ENCODE data around the gene ATRAID. TPM values are rescaled to one million over a fixed set of nuclear protein-coding genes. Genes with fewer than 3 reads are reported as not detected.
"Not testable (repeated sequence)": the region's sequence is repeated elsewhere in the genome, so short reads cannot be mapped to it uniquely, and the experiment has no call there.

ATRAID gene
- 100 to 1,000 TPM; 296 to 424 (median 357) TPM for polyA plus RNA-seq (ENCODE audit: low read depth in 6 of 6)

- peaks cover 36 to 42% (median 39%) of the 10 kb centered on the region in 3 donors for H3K4me1 Mint-ChIP-seq
- peak; percentile 82 for ATAC-seq (ENCODE audit: low read depth in 2 of 2)
- H3K36me3 Mint-ChIP-seq: peaks cover 0 to 2% of the 10 kb centered on the region in 2 donors
- no peaks in the 10 kb centered on the region for H3K9me3 Mint-ChIP-seq
- H3K4me3 Mint-ChIP-seq: peak within 1 kb of the TSS; percentile 91 to 100 (median 100)
- peak; percentile 93 for DNase-seq
- peak within 1 kb of the TSS; percentile 99 to 100 (median 100) for H3K27ac Mint-ChIP-seq
- H3K27me3 Mint-ChIP-seq: no peaks in the 10 kb centered on the region
These were observed at the start of gene ATRAID, which contains the start of gene SLC5A6 for GRCh38 chr2:27211943-27212625. Gene ATRAID, plus strand, starts transcription at chr2:27212041. Its CDS starts 328 bp downstream, at chr2:27212369. Gene SLC5A6, minus strand, starts transcription at chr2:27212268. Its CDS starts 4,618 bp downstream, at chr2:27207650.

GRCh38 chr2:27162151-27163121, 49.4 kb upstream of the ATRAID start:
- Mint-ChIP-seq H3K27me3 (peaks cover 0 to 7% (median 0%) of the 10 kb centered on the region in 3 donors), H3K4me1 (peaks cover 13 to 37% (median 31%) of the 10 kb centered on the region in 3 donors), H3K9me3 (peaks cover 0 to 4% (median 0%) of the 10 kb centered on the region in 7 donors), H3K27ac (peak overlapping the region in 3 of 6 donors; percentile 44 to 85 (median 57)), H3K36me3 (no peaks in the 10 kb centered on the region), H3K4me3 (no peak overlapping the region)
- no peak for ATAC-seq (ENCODE audit: low read depth in 2 of 2)
- no peak for DNase-seq

- H3K27me3 Mint-ChIP-seq: no peaks in the 10 kb centered on the region
- peak; percentile 44 for ATAC-seq (ENCODE audit: low read depth in 2 of 2)
These were observed 46.7 kb upstream of the ATRAID start for GRCh38 chr2:27164960-27165763.

GRCh38 chr2:27170581-27171337, 41.1 kb upstream of the ATRAID start:
- Mint-ChIP-seq H3K27ac (peak overlapping the region in 2 of 6 donors; percentile 42 to 76), H3K4me1 (peaks cover 8 to 24% (median 13%) of the 10 kb centered on the region in 3 donors), H3K4me3 (peak overlapping the region in 5 of 8 donors; percentile 38 to 87 (median 58))

More at GRCh38 chr2:27164960-27165763, 46.7 kb upstream of the ATRAID start:
- peaks cover 17 to 44% (median 31%) of the 10 kb centered on the region in 3 donors for H3K4me1 Mint-ChIP-seq
- H3K4me3 Mint-ChIP-seq: peak overlapping the region in 6 of 8 donors; percentile 21 to 67 (median 50)
- no peaks in the 10 kb centered on the region for H3K36me3 Mint-ChIP-seq
- DNase-seq: peak; percentile 14
- peaks cover 0 to 4% (median 0%) of the 10 kb centered on the region in 7 donors for H3K9me3 Mint-ChIP-seq
- peak overlapping the region in 5 of 6 donors; percentile 2 to 87 (median 32) for H3K27ac Mint-ChIP-seq

GRCh38 chr2:27171351-27171848, 40.4 kb upstream of the ATRAID start:
- peaks cover 4 to 13% (median 6%) of the 10 kb centered on the region in 3 donors for H3K27me3 Mint-ChIP-seq
- H3K4me3 Mint-ChIP-seq: peak overlapping the region in 1 of 8 donors; percentile 68
- no peaks in the 10 kb centered on the region for H3K36me3 Mint-ChIP-seq
- H3K4me1 Mint-ChIP-seq: peaks cover 8 to 24% (median 13%) of the 10 kb centered on the region in 3 donors
- no peak overlapping the region for H3K27ac Mint-ChIP-seq
- DNase-seq: no peak
- ATAC-seq (ENCODE audit: low read depth in 2 of 2): no peak
- H3K9me3 Mint-ChIP-seq: no peaks in the 10 kb centered on the region

More at GRCh38 chr2:27170581-27171337, 41.1 kb upstream of the ATRAID start:
- Mint-ChIP-seq H3K9me3 (no peaks in the 10 kb centered on the region), H3K27me3 (peaks cover 0 to 6% (median 0%) of the 10 kb centered on the region in 3 donors), H3K36me3 (no peaks in the 10 kb centered on the region)
- ATAC-seq (ENCODE audit: low read depth in 2 of 2): peak; percentile 40 to 47
- no peak for DNase-seq

- no peak for ATAC-seq (ENCODE audit: low read depth in 2 of 2)
- Mint-ChIP-seq H3K27me3 (peaks cover 12 to 24% (median 21%) of the 10 kb centered on the region in 3 donors), H3K9me3 (no peaks in the 10 kb centered on the region), H3K36me3 (no peaks in the 10 kb centered on the region), H3K4me1 (peaks cover 8 to 15% (median 8%) of the 10 kb centered on the region in 3 donors), H3K4me3 (no peak overlapping the region), H3K27ac (no peak overlapping the region)
- no peak for DNase-seq
These were observed 37.2 kb upstream of the ATRAID start for GRCh38 chr2:27174638-27175037.

- no peaks in the 10 kb centered on the region for H3K9me3 Mint-ChIP-seq
- H3K4me1 Mint-ChIP-seq: peaks cover 4 to 8% (median 6%) of the 10 kb centered on the region in 3 donors
- DNase-seq (no peak), ATAC-seq (ENCODE audit: low read depth in 2 of 2) (no peak)
- no peaks in the 10 kb centered on the region for H3K36me3 Mint-ChIP-seq
- peaks cover 16 to 25% (median 24%) of the 10 kb centered on the region in 3 donors for H3K27me3 Mint-ChIP-seq
- H3K4me3 Mint-ChIP-seq: no peak overlapping the region
- H3K27ac Mint-ChIP-seq: no peak overlapping the region
These were observed 36.5 kb upstream of the ATRAID start for GRCh38 chr2:27175330-27175729.

GRCh38 chr2:27175781-27176180, 36.1 kb upstream of the ATRAID start:
- not testable (repeated sequence) for H3K9me3 Mint-ChIP-seq; DNase-seq; H3K27ac Mint-ChIP-seq; H3K4me1 Mint-ChIP-seq; ATAC-seq (ENCODE audit: low read depth in 2 of 2); H3K4me3 Mint-ChIP-seq; H3K36me3 Mint-ChIP-seq
- peaks cover 19 to 28% (median 27%) of the 10 kb centered on the region in 3 donors for H3K27me3 Mint-ChIP-seq

GRCh38 chr2:27177441-27178351, 34.1 kb upstream of the ATRAID start:
- H3K4me3 Mint-ChIP-seq: no peak overlapping the region
- no peak overlapping the region for H3K27ac Mint-ChIP-seq
- peaks cover 35 to 40% (median 38%) of the 10 kb centered on the region in 3 donors for H3K27me3 Mint-ChIP-seq
- H3K36me3 Mint-ChIP-seq: no peaks in the 10 kb centered on the region
- H3K4me1 Mint-ChIP-seq: no peaks in the 10 kb centered on the region
- no peaks in the 10 kb centered on the region for H3K9me3 Mint-ChIP-seq
- no peak for DNase-seq
- ATAC-seq (ENCODE audit: low read depth in 2 of 2): no peak

GRCh38 chr2:27178469-27178868, 33.4 kb upstream of the ATRAID start:
- DNase-seq: no peak
- Mint-ChIP-seq H3K27ac (no peak overlapping the region), H3K27me3 (peaks cover 38 to 40% (median 40%) of the 10 kb centered on the region in 3 donors), H3K9me3 (no peaks in the 10 kb centered on the region), H3K4me3 (no peak overlapping the region), H3K36me3 (no peaks in the 10 kb centered on the region), H3K4me1 (no peaks in the 10 kb centered on the region)
- no peak for ATAC-seq (ENCODE audit: low read depth in 2 of 2)

- Mint-ChIP-seq H3K36me3 (no peaks in the 10 kb centered on the region), H3K27ac (no peak overlapping the region), H3K4me3 (no peak overlapping the region), H3K4me1 (no peaks in the 10 kb centered on the region), H3K9me3 (no peaks in the 10 kb centered on the region), H3K27me3 (peaks cover 43 to 48% (median 44%) of the 10 kb centered on the region in 3 donors)
- DNase-seq (no peak), ATAC-seq (ENCODE audit: low read depth in 2 of 2) (no peak)
These were observed 32.4 kb upstream of the ATRAID start for GRCh38 chr2:27179344-27180000.

All from naive B cell (primary cell).